Measurements from ENCODE around the gene POLRMT.

DNA sequence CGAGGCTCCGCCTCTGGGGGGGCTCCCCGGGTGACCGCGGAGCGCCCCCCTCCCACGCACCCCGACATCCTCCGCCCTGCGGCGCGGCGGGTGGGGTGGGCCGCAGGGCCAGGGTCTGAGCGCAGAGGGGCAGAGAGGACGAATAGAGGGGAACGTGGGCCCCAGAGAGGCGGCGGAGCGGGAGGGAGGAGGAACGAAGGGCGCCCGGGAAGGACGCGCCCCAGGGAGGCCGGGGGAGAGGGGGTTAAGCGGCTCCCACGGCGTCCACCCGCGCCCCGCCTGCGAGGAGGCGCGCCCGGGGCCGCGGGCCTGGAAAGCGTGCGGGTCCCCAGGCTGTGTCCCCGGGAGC lies 42.6 kb downstream of the POLRMT start:
- TF ChIP-seq CTCF (IDR thresholded peaks at IDR 0.05) (no peak), EP300 (IDR thresholded peaks at IDR 0.05) (no peak)
